ENCODE measurements around the gene ZDHHC13.

ZDHHC13 gene

DNA sequence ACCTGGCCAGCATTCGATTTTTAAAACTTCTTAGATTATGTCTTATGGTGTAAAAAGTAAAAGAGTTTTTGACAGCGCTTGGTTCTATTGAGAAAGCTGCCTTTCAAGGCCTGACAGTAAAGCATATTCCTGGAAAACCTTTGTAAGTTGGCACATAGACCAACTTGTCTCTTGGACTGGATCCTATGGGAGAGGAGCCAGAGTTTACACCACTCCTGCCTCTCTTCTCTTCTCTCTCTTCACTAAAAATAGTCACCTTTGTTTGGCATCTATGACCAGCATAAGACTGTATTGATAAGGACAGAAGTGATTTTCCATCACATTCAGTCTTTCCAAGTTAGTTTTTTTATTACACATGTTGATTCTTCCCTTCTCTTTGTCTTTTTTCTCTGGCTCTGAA is 51.1 kb downstream of the ZDHHC13 start:
- no peak for DNase-seq (ENCODE audit: low read depth in 2 of 2)

DNA sequence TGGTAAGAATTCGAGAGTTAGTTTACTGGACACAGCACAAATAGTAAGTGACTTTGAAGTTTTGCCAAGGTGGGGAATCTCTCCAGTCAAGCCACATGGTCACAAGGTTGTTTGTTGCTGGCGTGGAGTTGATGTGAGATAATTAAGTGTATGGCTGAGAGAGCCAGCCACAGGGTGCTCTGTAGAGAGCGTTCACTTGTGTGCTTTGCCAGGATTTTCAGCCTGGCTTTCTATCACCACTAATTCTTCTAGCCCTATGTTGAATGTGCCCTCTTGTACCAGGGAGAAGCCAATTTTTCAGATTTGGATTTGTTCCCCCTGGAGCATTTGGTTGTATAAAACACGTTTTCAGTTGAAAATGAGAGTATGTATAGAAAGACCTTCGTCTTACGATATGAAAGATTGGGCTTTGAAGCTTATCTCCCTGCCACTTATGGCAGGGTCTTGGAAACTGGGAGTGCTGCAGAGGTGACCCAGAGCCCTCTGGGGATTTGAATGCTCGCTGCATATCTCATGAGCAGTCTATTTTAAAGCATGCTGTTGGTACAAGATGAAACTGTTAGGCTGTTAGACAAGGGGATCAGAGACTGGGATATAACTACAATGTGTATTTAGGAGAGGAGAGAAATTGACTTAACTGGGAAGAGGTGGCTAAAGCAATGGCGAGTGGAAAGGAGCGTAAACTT is 56.2 kb downstream of the ZDHHC13 start:
- no peak for DNase-seq (ENCODE audit: low read depth in 2 of 2)

DNA sequence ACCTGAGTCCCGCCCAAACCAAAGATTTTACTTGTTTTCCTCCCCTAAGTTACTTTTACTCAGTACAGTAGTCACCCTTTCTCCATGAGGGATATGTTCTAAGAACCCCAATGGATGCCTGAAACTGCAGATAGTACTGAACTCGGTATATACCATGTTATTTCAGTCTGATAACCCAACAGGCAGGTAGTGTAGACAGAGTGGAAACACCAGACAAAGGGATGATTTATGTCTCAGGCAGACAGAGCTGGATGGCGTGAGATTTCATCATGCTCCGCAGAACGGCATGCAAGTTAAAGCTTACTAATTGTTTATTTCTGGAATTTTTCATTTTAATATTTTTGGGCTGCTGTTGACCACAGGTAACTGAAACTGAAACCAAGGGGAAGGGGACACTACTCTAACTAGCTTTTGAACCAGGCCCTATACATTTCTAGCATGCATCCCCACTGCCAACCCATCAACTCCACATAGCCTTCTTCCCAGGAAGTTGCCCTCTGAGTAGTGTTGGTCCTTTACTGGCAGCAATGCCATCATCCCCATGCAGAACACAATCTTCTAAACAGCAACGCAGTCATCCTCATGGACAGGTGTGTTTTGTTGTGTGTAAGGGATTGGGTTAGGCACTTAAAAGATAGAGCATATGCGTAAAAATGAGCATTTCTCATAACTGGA is 57.1 kb downstream of the ZDHHC13 start:
- DNase-seq (ENCODE audit: low read depth in 2 of 2): no peak

DNA sequence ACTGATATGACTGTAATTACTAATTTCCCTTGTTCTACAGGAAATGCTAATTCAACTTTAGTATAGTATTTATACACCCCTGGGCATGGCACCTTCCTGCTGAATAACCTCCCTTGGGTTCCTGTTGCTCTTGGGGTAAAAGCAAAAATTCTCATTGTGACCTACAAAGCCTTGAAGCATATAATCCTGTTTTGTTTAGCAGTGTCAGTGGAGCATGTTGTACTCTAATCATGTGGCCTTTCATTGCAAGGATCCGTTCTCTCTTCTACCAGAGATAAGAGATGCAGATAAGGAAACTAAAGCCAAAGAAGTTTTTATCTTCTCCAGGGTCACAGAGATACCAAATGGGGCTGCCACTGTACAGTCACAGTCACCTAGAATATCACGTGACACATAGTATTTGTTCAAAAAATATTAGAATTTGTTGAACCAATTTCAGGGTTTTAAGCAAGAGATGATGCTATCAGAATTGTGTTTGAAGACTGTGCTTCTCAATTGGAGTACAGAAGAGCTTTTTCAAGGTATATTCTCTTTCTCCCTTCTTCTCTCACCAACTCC is 59.7 kb downstream of the ZDHHC13 start:
- no peak for DNase-seq (ENCODE audit: low read depth in 2 of 2)

DNA sequence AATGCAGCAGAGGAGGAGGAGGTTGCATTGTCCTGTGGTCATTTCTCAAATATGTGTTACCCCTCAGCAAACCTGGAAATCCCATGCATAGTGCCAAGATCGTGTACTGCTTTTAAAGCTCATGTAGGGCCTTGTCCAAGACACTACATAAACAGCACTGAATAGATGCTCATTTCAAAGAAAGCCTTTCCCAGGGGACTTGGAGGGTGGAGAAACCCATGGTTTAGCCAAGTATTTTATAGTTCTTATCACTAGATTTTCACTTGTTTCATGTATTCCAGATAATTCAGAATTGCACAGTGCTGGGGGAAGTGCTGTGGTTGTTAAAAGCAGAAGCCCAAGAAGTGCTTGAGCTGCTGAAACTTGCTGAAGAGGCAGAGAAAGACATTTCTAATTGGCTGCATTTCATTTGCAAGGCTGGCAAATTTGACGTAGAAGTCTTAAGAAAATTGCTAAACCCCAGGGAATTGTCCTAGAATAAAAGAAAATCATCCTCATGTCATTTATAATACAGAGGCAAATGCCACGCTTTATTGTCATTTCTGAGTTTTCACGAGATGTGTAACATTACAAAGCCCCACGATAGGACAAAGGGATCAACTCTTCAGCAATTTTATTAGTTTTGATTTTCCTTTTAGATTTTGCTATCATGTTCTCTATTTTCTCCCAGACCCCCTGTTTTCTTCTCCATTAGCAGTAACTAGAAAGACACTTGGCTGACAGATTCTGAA is 64.7 kb downstream of the ZDHHC13 start:
- no peak for DNase-seq (ENCODE audit: low read depth in 2 of 2)

DNA sequence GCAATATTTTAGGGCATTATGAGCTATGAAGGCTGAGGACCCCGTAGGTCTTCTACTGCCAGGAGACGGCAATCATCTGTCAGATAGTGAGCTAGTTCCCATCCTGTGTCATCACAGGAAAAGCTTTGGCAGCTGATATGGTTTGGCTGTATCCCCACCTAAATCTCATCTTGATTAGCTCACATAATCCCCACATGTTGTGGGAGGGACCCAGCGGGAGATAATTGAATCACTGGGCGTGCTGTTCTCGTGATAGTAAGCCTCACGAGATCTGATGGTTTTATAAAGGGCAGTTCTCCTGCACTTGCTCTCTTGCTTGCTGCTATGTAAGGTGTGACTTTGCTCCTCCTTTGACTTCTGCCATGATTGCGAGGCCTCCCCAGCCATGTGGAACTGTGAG is 66.7 kb downstream of the ZDHHC13 start:
- no peak for DNase-seq (ENCODE audit: low read depth in 2 of 2)

DNA sequence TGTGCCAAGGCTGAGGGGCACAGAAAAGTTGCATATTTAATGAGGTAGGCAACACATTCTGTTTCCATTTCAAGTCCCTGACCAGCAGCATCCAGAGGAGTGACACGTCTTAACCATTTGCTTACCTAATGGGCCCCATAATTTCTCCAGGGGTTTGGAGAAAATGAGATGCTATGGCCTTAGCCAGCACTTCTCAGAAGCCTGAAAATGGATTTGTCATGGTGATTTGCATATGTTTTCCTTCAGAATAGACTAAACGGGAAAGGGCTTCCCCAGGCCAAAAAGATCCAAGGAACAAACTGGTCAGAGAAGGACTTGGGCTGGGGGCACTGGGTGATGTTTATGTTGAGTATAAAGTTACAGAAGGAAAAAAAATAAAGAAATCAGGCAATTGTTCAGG is 68.1 kb downstream of the ZDHHC13 start:
- no peak for DNase-seq (ENCODE audit: low read depth in 2 of 2)

DNA sequence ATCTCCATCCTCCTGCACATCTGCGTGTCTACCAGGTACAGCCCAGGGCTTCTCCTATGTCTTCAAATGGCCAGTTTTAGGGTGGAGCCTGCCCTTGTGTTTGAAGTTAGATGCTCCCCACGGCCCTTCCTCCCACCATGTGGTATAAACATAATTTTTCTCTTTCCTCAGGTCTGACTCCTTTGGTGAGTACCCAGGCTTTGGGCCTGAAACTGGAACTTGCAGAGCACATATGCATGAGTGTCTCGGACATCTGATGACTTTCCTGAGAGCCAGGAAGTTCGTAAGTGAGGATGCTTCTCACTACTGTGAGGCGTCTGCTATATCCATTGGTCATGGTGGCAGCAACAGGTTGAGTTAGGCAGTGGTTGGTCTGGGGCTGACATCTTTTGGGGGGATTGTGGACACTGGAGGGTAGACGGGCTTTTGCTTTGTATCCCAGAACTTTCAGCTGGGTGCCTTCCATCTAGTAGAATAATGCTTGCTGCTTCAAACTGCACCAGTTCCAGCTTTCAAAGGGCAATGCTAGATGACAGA is 68.6 kb downstream of the ZDHHC13 start:
- no peak for DNase-seq (ENCODE audit: low read depth in 2 of 2)

DNA sequence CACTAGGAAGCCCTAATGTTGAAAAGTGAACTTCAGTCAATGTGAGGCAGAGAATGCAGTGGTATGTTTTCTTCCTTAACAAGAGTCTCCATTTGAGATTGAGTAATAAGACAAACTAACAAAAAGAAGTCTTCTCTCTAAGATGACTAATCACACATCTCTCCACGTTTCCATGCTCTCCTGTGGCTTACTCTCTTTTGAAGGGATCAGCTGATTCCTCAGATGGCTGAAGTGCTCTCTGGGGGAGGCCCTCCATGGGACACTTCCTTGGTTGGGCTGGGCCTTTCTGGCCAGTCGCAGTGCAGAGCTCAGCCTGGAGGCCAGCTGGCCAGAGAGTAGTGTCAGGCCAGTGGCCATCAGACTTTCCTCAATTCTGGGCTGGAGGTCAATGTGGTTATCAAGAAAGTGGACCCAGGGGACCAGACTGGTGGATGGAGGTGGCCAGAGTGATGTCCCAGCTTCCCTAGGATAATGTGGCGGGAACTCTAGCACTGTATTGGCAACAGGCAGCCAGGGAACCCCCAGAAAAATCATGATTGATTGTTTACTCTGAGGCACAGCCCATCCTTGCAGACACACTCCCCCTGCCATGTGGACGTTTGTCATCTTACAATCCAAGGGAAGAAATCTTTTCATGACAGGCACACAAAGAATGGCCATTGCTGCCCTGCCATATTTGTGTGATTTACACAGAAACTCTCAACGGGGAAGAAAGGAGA is 70.3 kb downstream of the ZDHHC13 start:
- no peak for DNase-seq (ENCODE audit: low read depth in 2 of 2)

DNA sequence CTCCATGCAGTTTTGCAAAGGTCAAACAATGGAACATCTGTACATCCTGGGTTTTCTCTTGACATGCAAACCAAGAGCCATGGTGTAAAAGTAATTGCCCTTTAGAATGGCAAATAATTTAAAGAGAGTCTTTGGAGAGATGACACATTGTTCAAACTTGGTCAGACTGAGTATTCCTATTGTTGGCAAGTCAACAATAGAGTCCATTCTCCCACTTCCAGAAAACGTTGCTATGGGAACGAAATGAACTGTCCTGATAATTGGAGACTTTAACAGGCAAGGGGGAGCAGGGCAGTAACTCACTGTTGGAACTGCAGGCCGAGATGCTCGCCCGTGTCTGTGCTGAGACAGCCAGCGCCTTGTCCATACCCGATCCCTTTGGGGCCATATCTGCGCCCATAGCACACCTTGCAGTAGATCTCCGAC is 70.9 kb downstream of the ZDHHC13 start:
- no peak for DNase-seq (ENCODE audit: low read depth in 2 of 2)

DNA sequence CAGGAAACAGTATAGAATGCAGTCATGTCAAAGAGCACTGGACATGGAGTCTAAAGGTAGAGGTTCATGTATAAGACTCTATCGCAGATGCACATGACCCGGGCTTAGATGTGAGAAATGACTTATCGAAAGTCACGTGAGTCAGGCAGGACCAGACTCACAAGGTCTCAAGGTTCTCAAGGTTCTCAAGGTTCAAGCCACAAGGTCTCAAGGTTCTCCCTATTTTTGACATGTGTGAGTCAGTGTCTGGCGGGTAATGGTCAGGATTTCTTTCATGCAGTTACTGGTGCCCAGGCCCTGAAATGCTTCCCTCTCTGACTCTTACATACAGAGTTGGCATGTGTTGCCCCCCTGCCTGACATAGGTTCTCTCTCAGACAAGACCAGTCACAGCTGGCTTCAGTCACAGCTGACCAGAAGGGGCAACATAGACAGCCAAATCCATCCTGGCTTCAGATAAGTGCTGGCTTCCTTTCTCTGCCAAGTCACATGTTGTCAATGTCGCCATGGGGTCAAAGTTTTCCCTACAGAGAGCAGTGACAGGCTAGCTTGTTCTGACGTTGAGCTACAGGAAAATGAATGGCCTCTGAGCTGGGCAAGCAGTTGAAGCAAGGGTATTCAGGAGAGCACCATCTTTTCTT is 74.7 kb downstream of the ZDHHC13 start:
- no peak for DNase-seq (ENCODE audit: low read depth in 2 of 2)

DNA sequence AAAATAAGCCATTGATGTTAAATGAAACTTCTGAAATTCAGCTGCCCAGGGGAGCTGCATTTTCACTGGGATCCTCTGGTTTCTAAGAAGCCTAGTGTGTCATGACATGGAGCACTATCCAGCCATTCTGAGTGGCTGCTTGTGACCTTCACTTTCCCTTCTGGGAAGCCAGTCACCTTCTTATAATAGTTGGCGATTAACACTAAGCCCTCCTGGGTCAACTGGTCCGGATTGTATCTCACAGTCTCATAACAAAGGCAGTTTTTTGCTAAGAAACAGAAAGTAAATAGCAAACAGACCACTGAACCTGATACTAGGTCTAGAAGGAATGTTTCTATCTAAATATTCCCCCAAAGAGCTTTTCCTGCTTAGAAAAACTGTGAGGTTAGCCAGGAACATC is 76.9 kb downstream of the ZDHHC13 start:
- no peak for DNase-seq (ENCODE audit: low read depth in 2 of 2)

DNA sequence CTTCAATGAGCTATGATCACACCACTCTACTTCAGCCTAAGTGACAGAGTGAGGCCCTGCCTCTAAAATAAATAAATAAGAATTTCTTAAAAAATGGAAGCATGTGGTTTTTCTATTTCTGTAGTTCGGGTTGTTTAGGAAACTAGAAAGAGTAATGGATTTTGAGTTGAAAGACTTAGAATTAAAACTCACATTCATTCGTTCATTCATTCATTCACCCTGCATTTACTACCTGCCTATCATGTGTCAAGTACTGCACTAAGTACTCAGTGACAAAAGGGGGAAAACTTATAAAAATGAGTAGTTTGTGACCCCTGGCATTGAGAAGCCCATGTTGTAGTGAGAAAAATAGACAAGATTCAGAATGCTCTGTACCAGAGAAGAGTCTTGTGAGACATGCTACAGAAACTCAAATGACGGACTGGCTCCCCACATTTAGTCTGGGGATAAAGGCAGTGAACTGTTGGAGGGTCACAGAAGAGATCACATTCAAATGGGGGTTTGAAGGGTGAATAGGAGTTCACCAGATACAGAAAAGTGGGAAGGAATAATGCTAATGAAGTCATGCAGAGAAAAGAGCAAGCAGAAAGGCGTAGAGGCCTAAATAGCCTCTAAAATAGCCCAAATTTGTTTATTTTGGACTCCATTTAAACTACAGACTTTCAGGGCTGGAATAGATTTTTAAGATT is 77.8 kb downstream of the ZDHHC13 start:
- DNase-seq (ENCODE audit: low read depth in 2 of 2): no peak

DNA sequence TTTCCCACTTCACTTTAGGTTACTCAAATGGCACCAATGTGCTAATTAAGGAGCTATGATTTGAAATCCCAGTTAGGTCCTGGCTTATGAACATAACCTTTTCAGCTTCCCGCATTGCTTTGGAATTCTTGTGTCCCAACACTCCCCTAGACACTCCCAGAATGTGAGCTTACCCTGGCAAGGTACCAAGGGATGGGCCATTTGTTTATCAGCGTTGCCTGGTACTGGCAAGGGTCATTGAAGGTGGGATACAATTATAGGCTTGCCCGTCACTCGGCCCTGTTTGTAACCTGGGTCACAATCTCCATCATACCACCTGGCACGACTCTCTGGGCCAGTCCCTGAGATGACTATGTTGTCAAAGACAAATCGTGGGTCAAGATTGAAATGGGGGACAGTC is 79.5 kb downstream of the ZDHHC13 start:
- DNase-seq (ENCODE audit: low read depth in 2 of 2): no peak

DNA sequence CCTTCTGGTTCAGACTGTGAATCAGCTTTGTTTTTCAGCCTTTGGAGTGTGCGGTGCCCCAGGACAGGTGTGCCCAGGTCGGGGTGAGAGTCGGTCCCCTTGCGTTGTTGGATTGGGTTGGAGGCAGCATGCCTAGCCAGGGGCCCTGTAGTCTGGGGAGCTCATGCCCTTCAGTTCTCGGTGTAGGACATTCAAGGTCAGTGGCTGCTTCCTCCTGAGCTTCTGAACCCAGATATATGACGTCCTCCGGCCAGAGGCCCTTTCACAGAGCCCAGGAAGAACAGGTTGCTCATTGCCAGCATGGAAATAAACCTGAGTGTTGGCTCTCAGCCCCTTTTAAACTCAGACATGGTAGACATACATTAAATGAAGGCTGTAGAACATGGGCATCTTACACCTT is 82.1 kb downstream of the ZDHHC13 start:
- no peak for DNase-seq (ENCODE audit: low read depth in 2 of 2)

DNA sequence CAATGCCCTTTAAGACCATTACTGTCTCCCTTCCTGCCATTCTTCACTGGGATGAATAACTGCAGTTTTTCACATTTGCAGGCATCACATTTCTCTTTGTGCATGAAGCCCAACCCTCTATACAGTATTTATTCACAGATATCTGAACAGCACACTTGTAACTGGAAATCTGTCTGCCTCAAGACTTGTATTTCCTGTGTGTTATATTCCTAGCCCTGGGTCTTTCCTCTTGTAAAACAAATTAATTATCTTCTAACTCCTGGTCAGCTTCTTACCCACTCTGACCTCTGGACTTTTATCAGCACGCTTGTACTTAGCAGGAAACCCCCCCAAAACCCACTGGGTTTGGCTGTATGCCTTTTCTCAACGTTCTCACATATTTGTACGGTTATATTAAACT is 82.8 kb downstream of the ZDHHC13 start:
- no peak for DNase-seq (ENCODE audit: low read depth in 2 of 2)

DNA sequence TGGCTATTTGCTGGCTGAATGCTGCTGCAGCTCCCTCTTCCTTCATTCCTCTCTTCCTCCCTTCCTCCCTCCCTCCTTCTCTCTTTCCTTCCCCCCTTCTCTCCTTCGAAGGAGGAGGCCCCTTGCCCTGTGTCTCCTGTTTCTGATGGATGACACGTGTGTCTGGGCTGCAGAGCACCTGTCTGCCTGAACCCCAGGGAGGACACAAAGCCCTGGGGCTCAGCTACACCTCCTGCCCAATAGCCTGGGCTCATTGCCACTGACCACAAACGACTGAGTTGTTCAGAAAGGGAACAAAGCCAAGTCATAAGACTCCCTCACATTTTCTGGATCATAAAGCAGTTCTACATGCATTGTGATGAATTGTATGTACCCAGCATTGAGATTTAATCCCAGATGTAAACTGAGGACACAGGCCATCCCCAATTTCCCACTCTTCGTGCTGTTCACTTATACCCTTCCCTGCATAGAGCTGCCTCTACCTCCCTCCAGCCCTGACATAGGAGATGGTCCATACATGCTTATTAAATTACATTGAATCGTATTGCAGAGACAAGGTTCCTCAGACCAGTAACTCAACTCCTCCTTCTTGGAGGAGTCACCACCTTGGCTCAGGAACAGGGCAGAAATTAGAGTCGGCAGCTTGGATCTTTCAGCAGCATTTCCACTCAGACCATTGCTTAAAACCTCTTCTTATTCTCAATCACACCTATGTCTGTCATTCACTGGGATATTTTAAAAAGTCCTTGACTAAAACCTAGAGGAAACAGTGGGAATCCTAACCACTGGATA is 83.6 kb downstream of the ZDHHC13 start:
- no peak for DNase-seq (ENCODE audit: low read depth in 2 of 2)

DNA sequence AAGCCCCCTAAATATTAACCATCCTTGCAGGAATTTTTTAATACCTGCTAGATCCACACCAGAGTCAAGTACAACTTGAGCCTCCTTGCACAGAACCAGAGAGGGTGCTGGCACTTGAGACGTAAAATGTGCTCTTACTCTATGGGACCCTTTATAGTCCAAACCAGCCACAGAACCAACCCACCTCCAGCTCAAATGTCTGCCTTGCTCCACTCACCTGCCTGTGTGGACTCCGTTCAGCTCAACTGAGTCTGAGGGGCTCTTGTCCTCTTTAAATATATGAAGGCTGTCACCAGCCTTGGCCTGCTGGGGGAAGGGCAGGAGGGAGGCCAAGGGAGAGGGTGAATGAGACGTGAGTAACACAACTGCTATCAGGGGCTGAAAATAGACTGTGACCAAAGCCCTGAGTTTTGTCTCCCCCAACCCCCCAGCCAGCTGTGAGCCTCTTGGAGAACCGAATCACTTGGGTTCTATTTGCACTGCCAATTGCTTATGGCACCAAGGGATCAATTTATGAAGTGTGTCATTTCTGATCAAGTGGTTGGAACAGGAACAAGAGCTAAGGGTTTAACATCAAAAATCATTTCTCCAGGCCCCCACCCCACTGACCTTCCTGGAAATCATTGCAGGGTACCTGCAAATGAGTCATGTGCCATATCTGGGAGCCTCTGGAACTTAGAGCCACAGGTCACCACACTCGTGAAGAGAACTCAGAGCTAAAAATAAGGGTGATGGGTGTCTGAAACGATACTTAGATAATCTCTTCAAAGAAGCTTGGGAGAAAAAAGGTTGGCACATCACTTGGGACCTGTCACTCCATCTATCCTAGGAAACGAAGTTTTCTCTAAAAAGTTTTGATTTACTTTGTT is 85.0 kb downstream of the ZDHHC13 start, which contains the start of gene CSRP3:
Gene CSRP3, minus strand, starts transcription at position 247 of the 869 bp plus-strand sequence. CDS start 9,535 bp downstream, outside the sequence.
- DNase-seq (ENCODE audit: low read depth in 2 of 2): no peak

DNA sequence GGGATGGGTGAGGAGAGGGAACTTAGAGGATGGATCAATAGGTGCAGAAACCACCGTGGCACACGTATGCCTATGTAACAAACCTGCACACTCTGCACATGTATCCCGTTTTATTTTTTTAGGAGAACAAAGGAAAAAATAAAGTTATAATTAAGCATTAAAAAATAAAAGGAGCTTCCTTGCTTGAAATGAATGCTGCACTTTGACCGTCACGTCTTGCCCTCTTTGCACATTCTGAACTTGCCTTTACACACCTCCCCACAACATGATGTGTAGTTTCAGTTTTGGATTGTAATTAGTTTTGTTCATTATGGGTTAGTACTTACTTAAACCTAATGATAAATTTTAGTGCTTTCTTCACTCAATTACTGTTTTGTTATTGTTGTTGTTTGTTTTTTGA is 87.9 kb downstream of the ZDHHC13 start:
- DNase-seq (ENCODE audit: low read depth in 2 of 2): no peak
